WTC11 (cell line): Measurements from ENCODE around the gene KPNB1. TPM values are rescaled to one million over a fixed set of nuclear protein-coding genes. Genes with fewer than 3 reads are reported as not detected.
A peak's percentile ranks its signal among the peaks of the same experiment; 100 is the strongest.

Experiments
- E2F5 ChIP-seq: sonication (generic); formaldehyde crosslinking; IDR thresholded peaks from 2 replicates; pipeline ENCODE4 v1.8.1; 2022; ENCODE audit warnings: mild to moderate bottlenecking, moderate library complexity, missing genetic modification reagents
- ESRRA ChIP-seq: sonication (generic); formaldehyde crosslinking; IDR thresholded peaks from 2 replicates; pipeline ENCODE4 v1.8.1; 2022; ENCODE audit warnings: mild to moderate bottlenecking, missing genetic modification reagents, borderline replicate concordance
- FOXP1 ChIP-seq: sonication (generic); formaldehyde crosslinking; IDR thresholded peaks from 2 replicates; pipeline ENCODE4 v1.8.0; 2022; ENCODE audit warnings: missing genetic modification reagents, mild to moderate bottlenecking, moderate library complexity, borderline replicate concordance
- HMGXB4 ChIP-seq: sonication (generic); formaldehyde crosslinking; IDR thresholded peaks from 2 replicates; pipeline ENCODE4 v1.8.1; 2023; ENCODE audit warnings: mild to moderate bottlenecking, moderate library complexity, missing genetic modification reagents
- IRF2 ChIP-seq: sonication (generic); formaldehyde crosslinking; IDR thresholded peaks from 2 replicates; pipeline ENCODE4 v1.8.0; 2022; ENCODE audit warnings: low read depth, missing genetic modification reagents, borderline replicate concordance
- JAZF1 ChIP-seq: fragments of 250-450 bp; sonication (Bioruptor Pico); IDR thresholded peaks from 2 replicates; pipeline ENCODE4 v1.9.0; 2021; ENCODE audit warnings: moderate library complexity, mild to moderate bottlenecking, inconsistent platforms
- MAX ChIP-seq: sonication (generic); formaldehyde crosslinking; IDR thresholded peaks from 2 replicates; pipeline ENCODE4 v1.8.0; 2022; ENCODE audit warnings: mild to moderate bottlenecking, missing genetic modification reagents
- MLX ChIP-seq: sonication (generic); formaldehyde crosslinking; IDR thresholded peaks from 2 replicates; pipeline ENCODE4 v1.8.1; 2023; ENCODE audit warnings: mild to moderate bottlenecking, missing genetic modification reagents, moderate library complexity
- MYBL2 ChIP-seq: sonication (generic); formaldehyde crosslinking; IDR thresholded peaks from 2 replicates; pipeline ENCODE4 v1.8.1; 2023; ENCODE audit warnings: mild to moderate bottlenecking, moderate library complexity, missing genetic modification reagents
- NFE2L1 ChIP-seq: sonication (generic); formaldehyde crosslinking; IDR thresholded peaks from 2 replicates; pipeline ENCODE4 v1.8.1; 2023; ENCODE audit warnings: missing genetic modification reagents
- NFYB ChIP-seq: sonication (generic); formaldehyde crosslinking; conservative IDR thresholded peaks from 2 replicates; pipeline ENCODE4 v1.8.0; 2022; ENCODE audit warnings: low read depth, missing genetic modification reagents
- NR1H2 ChIP-seq: sonication (generic); formaldehyde crosslinking; IDR thresholded peaks from 2 replicates; pipeline ENCODE4 v1.9.0; 2021; ENCODE audit warnings: mild to moderate bottlenecking, moderate library complexity, missing genetic modification reagents
- PRRX2 ChIP-seq: fragments of 250-450 bp; sonication (Bioruptor Pico); IDR thresholded peaks from 2 replicates; pipeline ENCODE4 v1.8.0; 2021; ENCODE audit warnings: mild to moderate bottlenecking
- SP1 ChIP-seq: sonication (generic); formaldehyde crosslinking; conservative IDR thresholded peaks from 2 replicates; pipeline ENCODE4 v1.8.1; 2022; ENCODE audit warnings: missing genetic modification reagents
- TEAD1 ChIP-seq: sonication (generic); formaldehyde crosslinking; IDR thresholded peaks from 2 replicates; pipeline ENCODE4 v1.8.0; 2022; ENCODE audit warnings: mild to moderate bottlenecking, missing genetic modification reagents
- TEAD4 ChIP-seq: sonication (generic); formaldehyde crosslinking; IDR thresholded peaks from 2 replicates; pipeline ENCODE4 v1.8.0; 2022; ENCODE audit warnings: mild to moderate bottlenecking, missing genetic modification reagents
- TP53 ChIP-seq: sonication (generic); formaldehyde crosslinking; IDR thresholded peaks from 2 replicates; pipeline ENCODE4 v1.8.1; 2023; ENCODE audit warnings: mild to moderate bottlenecking, missing genetic modification reagents
- ZBTB21 ChIP-seq: sonication (generic); formaldehyde crosslinking; IDR thresholded peaks from 2 replicates; pipeline ENCODE4 v1.8.1; 2023; ENCODE audit warnings: mild to moderate bottlenecking, missing genetic modification reagents, borderline replicate concordance
- ZMAT4 ChIP-seq: fragments of 250-450 bp; sonication (Bioruptor Pico); IDR thresholded peaks from 2 replicates; pipeline ENCODE4 v1.9.0; 2021; ENCODE audit warnings: mild to moderate bottlenecking
- ZNF121 ChIP-seq: sonication (generic); formaldehyde crosslinking; IDR thresholded peaks from 2 replicates; pipeline ENCODE4 v1.8.0; 2023; ENCODE audit warnings: missing genetic modification reagents
- ZNF138 ChIP-seq: sonication (generic); formaldehyde crosslinking; conservative IDR thresholded peaks from 2 replicates; pipeline ENCODE4 v1.8.1; 2022; ENCODE audit warnings: mild to moderate bottlenecking, moderate library complexity, missing genetic modification reagents
- ZNF219 ChIP-seq: sonication (generic); formaldehyde crosslinking; IDR thresholded peaks from 2 replicates; pipeline ENCODE4 v1.8.0; 2023; ENCODE audit warnings: missing genetic modification reagents, mild to moderate bottlenecking, borderline replicate concordance
- ZNF232 ChIP-seq: sonication (generic); formaldehyde crosslinking; IDR thresholded peaks from 2 replicates; pipeline ENCODE4 v1.8.0; 2022; ENCODE audit warnings: mild to moderate bottlenecking, missing genetic modification reagents
- ZNF263 ChIP-seq: sonication (generic); formaldehyde crosslinking; IDR thresholded peaks from 2 replicates; pipeline ENCODE4 v1.8.1; 2022; ENCODE audit warnings: low read depth, mild to moderate bottlenecking, moderate library complexity, missing genetic modification reagents
- ZNF396 ChIP-seq: fragments of 250-450 bp; sonication (Bioruptor Pico); IDR thresholded peaks from 2 replicates; pipeline ENCODE4 v1.8.0; 2021; ENCODE audit warnings: mild to moderate bottlenecking, moderate library complexity, borderline replicate concordance
- ZNF416 ChIP-seq: fragments of 250-450 bp; sonication (Bioruptor Pico); IDR thresholded peaks from 2 replicates; pipeline ENCODE4 v1.9.0; 2021; ENCODE audit warnings: mild to moderate bottlenecking, inconsistent platforms
- total RNA-seq: library from RNA; stranded (reverse); gene quantifications from 3 replicates; pipeline ENCODE4 v1.2.3, GENCODE V29; 2021
- TF ChIP-seq, protein P1 (sequence below): sonication (generic); formaldehyde crosslinking; IDR thresholded peaks from 2 replicates; pipeline ENCODE4 v1.8.0; 2023; ENCODE audit warnings: missing genetic modification reagents
- TF ChIP-seq, protein P2 (sequence below): fragments of 250-450 bp; sonication (Bioruptor Pico); IDR thresholded peaks from 2 replicates; pipeline ENCODE4 v1.9.0; 2021; ENCODE audit warnings: mild to moderate bottlenecking
- TF ChIP-seq, protein P3 (sequence below): sonication (generic); formaldehyde crosslinking; conservative IDR thresholded peaks from 2 replicates; pipeline ENCODE4 v1.8.1; 2022; ENCODE audit warnings: mild to moderate bottlenecking, missing genetic modification reagents

KPNB1 gene
- total RNA-seq, 1 experiment from 2014 or later: 506 TPM

GRCh38 chr17:47694581-47695428 is 45.1 kb downstream of the KPNB1 start (continued):
- TF ChIP-seq ZMAT4 (CRISPR knock-in tag): no peak
- TF ChIP-seq, protein P1, sequence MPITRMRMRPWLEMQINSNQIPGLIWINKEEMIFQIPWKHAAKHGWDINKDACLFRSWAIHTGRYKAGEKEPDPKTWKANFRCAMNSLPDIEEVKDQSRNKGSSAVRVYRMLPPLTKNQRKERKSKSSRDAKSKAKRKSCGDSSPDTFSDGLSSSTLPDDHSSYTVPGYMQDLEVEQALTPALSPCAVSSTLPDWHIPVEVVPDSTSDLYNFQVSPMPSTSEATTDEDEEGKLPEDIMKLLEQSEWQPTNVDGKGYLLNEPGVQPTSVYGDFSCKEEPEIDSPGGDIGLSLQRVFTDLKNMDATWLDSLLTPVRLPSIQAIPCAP (CRISPR knock-in tag): no peak
- TF ChIP-seq TEAD1 (CRISPR knock-in tag): peak; percentile 83; the same call in 1 of the 2 replicates
- TF ChIP-seq ZNF219 (CRISPR knock-in tag): no peak
- no peak for TF ChIP-seq ZNF396
- TF ChIP-seq E2F5 (CRISPR knock-in tag): no peak
- no peak for TF ChIP-seq MYBL2
- no peak for TF ChIP-seq ZNF232 (CRISPR knock-in tag)
- no peak for TF ChIP-seq ZNF263 (CRISPR knock-in tag)
- TF ChIP-seq ESRRA (CRISPR knock-in tag): no peak
- no peak for TF ChIP-seq NR1H2
- TF ChIP-seq ZBTB21 (CRISPR knock-in tag): no peak
- TF ChIP-seq, protein P2, sequence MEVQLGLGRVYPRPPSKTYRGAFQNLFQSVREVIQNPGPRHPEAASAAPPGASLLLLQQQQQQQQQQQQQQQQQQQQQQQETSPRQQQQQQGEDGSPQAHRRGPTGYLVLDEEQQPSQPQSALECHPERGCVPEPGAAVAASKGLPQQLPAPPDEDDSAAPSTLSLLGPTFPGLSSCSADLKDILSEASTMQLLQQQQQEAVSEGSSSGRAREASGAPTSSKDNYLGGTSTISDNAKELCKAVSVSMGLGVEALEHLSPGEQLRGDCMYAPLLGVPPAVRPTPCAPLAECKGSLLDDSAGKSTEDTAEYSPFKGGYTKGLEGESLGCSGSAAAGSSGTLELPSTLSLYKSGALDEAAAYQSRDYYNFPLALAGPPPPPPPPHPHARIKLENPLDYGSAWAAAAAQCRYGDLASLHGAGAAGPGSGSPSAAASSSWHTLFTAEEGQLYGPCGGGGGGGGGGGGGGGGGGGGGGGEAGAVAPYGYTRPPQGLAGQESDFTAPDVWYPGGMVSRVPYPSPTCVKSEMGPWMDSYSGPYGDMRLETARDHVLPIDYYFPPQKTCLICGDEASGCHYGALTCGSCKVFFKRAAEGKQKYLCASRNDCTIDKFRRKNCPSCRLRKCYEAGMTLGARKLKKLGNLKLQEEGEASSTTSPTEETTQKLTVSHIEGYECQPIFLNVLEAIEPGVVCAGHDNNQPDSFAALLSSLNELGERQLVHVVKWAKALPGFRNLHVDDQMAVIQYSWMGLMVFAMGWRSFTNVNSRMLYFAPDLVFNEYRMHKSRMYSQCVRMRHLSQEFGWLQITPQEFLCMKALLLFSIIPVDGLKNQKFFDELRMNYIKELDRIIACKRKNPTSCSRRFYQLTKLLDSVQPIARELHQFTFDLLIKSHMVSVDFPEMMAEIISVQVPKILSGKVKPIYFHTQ (CRISPR knock-in tag): no peak
- TF ChIP-seq SP1 (CRISPR knock-in tag): no peak
- TF ChIP-seq ZNF138: no peak
- TF ChIP-seq NFYB (CRISPR knock-in tag): no peak
- TF ChIP-seq ZNF416 (CRISPR knock-in tag): 0 out of 2 replicates have a peak, but pooled peaks have one; percentile 7
- TF ChIP-seq IRF2 (CRISPR knock-in tag): no peak
- peak; percentile 62; the same call in 1 of the 2 replicates for TF ChIP-seq MAX (CRISPR knock-in tag)
- TF ChIP-seq, protein P3, sequence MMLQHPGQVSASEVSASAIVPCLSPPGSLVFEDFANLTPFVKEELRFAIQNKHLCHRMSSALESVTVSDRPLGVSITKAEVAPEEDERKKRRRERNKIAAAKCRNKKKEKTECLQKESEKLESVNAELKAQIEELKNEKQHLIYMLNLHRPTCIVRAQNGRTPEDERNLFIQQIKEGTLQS (CRISPR knock-in tag): no peak
- 0 out of 2 replicates have a peak, but pooled peaks have one; percentile 21 for TF ChIP-seq TEAD4 (CRISPR knock-in tag)
- 0 out of 2 replicates have a peak, but pooled peaks have one; percentile 25 for TF ChIP-seq FOXP1
- no peak for TF ChIP-seq PRRX2 (CRISPR knock-in tag)
- TF ChIP-seq JAZF1 (CRISPR knock-in tag): no peak
- TF ChIP-seq MLX (CRISPR knock-in tag): no peak
- no peak for TF ChIP-seq ZNF121
- TF ChIP-seq HMGXB4: no peak; the same call in 1 of the 2 replicates
- TF ChIP-seq NFE2L1 (CRISPR knock-in tag): no peak
- TF ChIP-seq TP53 (CRISPR knock-in tag): no peak
